Left forelimb (tissue), 1 donor: ENCODE measurements around the gene TMEM37.

ENCODE experiments used
- DNase-seq: peaks from one replicate; pipeline ENCODE4 v3.0.0-alpha.2; 2018; ENCODE audit warnings: low spot score

The TMEM37 gene

GRCh38 chr2:119419065-119419464, 12.6 kb upstream of the TMEM37 start:
- no peak for DNase-seq

DNA sequence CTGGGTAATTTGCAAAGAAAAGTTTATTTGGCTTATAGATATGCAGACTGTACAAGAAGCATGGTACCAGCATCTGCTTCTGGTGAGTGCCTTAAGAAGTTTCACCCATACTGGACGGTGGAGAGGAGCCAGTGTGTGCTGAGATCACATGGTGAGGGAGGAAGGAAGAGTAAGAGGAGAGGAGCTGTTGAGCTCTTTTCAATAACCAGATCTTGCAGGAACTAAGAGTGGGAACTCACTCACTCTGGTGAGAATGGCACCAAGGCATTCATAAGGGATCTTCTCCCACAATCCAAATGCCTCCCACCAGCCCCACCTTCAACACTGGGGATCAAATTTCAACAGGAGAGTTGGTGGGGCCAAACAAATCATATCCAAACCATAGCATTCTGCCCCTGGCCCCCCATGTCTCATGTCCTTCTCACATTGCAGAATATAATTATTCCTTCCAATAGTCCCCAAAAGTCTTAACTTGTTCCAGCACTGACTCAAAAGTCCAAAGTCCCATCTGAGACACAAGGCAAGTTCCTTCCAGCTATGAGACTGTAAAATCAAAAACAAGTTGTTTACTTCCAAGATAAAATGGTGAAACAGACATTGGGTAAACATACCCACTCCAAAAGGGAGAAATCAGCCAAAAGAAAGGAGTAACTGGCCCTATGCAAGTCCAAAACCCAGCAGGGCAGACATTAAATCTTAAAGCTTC, 11.7 kb upstream of the TMEM37 start:
- DNase-seq, result no peak

- DNase-seq, result no peak
These were observed 10.3 kb upstream of the TMEM37 start for GRCh38 chr2:119421304-119421703.

DNA sequence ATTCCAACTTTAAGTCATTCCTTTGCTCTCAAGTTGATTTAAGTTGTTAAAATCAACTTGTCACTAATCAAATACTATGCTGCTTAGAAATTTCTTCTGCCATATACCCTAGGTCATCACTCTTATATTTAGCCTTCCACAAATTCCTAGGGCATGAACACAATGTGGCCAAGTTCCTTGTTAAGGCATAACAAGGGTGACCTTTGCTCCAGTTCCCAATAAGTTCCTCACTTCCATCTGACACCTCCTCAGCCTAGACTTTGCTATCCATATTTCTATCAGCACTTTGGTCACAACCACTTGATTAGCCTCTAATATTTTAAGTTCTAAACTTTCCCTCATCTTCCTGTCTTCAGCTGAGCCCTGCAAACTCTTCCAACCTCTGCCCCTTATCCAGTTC, 9.9 kb upstream of the TMEM37 start:
- no peak for DNase-seq

DNA sequence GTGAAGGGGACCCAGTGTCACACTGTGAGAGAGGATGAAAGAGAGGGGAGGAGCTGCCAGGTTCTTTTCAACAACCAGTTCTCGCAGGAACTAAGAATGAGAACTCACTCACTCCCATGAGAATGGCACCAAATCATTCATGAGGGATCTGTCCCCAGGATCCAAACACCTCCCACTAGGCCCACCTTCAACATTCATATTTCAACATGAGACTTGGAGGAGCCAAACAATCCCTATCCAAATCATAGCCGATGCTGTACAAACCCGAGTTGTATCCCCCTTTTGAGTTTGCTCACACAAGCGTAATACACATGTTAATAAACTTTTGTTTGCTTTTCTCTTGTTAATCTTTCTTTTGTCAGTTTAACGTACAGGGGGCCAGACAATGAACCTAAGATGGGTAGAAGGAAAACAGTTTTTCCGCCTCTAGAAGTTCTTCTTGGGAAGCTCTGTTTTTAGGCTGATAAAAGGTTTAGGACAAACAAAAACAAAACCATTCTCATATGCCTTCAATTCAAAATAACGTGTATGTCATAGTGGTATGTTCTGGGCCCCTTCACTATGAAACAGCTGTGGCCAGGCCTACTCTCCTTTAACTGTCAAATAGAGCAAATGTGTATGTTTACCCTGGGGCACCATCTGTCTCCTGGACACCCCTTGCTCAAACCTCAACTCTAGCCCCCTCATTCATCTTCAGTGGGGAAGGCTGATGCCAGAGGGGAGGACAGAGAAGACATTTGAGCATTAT, 9.1 kb upstream of the TMEM37 start:
- DNase-seq, result no peak

DNA sequence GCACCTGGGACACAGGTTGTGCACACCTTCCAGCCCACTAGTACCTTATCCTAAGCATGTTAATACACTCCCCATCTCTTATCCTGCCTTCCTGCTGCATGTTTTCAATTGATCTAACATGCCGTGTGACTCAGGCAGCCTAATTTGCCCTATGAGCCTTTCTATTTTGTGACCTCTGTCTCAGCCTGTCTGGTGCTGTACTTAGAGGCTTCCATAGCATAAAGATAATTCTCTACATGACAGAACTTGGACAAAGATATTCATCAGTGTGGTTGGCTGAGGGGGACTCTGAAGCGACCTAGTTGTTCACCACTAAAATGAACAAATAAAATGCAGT, 8.6 kb upstream of the TMEM37 start:
- no peak for DNase-seq

GRCh38 chr2:119423811-119424210, 7.8 kb upstream of the TMEM37 start:
- no peak for DNase-seq

DNA sequence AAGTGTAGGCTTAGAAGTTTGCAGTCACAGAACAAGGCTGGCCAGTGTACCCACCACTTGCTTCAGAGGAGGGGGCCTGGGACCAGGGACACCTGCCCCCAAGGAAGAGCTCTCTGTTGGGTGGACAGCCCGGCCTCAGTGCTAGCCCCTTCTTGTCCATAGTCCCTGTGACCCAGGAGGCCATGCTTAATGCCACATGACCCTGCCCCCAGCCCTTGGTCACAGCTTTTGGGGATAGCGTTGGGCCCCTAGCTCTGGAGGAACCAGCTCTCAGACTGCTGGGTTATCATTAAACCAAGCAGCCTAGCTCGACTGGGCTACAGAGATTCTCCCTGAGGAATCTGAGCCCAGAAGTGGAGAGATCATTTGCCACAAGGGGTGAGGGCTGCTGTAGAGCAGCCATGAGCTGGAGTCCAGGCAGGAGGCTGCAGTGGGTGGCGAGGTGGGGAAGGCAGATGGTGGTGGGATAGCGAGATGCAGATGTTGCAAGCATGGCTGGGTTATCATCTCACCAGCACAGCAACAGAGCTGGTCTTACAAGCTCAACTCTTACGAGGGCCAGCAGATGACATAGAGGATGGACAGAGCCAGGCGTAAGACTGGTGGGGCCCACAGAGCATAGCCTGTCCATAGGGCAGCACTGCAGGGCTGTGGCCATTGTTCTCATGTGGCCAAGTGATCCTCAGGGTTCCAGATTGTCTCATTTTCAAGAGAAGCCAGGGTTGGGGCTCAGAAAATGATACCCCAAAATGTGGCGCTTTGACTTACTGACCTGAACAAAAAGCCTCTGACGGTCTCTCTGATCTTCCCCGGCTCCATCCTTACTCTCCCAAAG, 7.2 kb upstream of the TMEM37 start:
- DNase-seq, result no peak

GRCh38 chr2:119425119-119425405, 6.6 kb upstream of the TMEM37 start:
- DNase-seq, result no peak

DNA sequence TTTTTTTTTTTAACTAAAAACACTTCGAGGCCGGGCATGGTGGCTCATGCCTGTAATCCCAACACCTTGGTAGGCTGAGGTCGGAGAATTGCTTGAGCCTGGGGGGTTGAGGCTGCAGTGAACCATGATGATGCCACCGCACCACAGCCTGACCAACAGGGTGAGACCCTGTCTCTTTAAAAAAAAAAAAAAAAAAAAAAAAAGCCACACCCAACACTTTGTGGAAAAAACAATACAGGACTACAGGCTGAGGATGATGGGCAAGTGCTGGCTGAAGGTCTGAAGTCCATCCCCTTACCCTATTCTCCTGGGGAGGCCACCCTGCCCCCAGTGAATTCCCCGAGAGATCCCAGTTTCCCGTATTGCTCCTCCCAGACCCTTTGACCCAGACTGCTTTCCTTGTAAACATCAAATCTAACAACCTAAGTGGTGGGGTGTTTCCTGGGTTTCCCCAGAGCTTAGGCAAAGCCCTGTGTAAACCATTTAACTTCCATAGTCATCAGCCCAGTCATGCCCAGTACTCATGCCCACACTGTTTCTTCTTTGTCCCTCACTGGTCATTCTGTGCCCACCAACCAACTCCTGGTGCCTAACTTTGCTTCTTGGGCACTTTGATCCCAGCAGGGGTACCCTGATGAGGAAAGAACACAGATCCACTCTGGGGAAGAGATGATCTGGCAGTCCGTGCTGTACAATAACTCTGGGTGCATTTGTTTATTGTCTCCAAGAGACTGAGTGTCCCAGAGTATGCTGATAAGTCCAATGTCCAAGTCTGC, 5.8 kb upstream of the TMEM37 start:
- DNase-seq, result no peak

DNA sequence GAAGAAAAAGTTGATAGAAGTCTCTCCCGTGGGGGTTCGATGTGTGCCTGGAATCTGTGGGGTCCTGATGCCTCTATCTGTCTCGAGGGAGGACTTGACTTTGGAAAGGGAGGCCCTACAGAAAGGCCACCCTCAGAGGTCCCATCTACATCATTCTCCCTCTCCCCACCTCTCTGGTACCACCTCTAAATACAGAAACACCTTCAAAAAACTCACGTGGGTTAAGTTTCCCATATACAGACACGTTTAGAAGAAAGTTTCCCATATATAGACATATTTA, 5.3 kb upstream of the TMEM37 start:
- DNase-seq, result no peak

DNA sequence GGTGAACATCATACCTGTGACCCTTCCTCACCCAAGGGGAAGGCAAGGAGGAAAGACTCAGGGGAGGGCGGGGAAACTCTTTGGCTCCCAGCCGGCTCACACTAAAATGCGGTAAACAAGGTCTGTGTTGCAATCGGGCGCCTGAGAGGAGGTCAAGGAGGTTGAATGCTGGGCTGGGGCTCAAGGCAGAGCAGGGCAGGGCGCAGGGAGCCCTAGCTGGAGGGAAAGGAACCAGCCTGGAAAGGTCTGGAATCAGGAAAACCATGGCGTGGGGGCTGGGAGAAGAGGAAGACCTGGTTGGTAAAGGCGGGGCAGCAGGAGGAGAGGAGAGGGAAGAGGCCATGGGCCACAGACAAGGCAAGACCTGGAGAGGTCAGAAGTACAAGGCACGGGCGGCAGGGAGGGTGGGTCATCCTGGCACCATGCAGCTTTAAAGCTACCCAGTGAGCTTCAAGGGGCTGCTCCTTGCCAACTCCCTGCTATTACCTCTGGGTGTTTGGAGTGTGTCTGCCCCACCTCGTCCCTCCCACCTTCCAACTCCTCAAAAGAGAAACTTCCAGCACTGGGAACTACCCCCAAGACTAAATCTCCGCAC, 4.8 kb upstream of the TMEM37 start:
- no peak for DNase-seq

GRCh38 chr2:119427756-119428155, 3.9 kb upstream of the TMEM37 start:
- DNase-seq, result no peak

- no peak for DNase-seq
These were observed 3.0 kb upstream of the TMEM37 start for GRCh38 chr2:119428488-119429224.

DNA sequence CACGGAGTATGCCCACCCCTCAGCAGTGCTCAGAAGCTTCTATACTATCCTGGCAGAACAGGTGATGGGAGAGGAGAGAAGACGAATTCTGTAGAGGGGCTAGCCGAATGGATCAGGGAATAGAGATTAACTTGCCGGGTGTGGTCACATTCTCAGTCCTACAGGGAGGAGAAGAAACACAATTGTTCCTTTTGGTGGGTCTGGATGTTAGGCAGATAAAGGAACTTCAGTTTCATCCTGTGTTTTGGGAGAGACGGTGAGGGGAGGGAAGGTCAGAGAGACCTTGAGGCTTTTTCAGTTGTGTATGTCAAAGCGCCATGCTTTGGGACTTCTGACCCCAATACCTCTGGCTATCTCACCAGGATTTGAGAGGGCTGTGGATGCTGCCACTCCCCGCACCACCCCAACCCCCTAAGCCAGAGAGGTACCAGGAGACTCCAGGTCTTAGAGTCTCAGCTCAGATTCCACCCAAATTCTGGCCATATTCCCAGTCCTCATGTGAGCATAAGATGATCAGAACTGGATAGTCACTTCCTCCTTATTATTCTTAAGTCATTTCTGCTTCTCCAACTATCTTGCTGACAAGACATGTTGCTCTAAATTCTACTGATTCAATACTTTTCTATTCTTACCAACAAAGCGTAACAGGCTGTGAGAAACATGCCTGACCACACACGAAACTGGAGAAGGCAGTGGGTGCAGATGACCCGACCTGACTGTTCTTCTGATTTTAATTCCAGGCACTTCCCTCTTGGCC, 2.3 kb upstream of the TMEM37 start:
- no peak for DNase-seq

GRCh38 chr2:119430023-119430498, 1.6 kb upstream of the TMEM37 start:
- no peak for DNase-seq

DNA sequence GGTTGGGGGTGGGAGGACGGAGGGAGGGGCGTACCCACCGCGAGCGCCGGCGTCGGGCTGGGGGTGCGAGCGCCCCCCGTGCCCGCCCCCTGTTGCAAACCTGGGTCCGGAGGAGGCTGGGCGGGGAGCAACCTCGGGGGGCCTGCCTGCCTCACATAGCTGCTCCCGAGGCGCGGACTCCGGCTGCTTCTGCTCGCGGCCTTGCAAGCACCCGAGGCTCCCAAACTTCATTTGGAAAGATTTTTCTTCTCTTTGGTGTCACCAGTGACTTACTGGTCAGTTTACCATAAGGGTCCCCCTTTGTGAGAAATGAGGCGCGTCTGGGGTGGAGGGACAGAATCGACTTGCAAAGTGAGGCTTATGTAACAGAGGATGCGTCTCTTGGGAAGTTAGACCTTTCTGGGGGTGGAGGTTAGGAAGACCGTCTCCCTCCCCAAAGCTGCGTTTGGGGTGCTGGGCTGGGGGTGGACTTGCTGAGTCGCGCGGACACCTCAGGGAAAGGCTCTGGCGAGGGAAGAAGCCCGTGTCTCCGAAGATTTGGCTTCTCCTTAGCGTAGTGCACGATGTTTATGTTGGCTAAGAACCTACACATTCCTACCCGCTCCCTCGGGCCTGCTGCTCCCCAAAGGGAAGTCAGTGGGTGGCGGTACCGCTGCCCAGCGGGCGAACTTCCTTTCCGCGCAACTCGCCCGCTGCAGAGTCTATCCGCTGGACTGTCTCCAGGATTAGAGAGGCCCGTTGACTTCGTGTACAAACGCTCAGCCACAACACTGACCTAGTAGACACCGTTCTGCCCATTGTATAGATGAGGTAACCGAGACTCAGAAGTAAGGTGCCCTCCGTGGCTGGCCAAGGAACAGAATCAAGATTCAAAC, 559 bp downstream of the TMEM37 start:
- DNase-seq, result no peak

DNA sequence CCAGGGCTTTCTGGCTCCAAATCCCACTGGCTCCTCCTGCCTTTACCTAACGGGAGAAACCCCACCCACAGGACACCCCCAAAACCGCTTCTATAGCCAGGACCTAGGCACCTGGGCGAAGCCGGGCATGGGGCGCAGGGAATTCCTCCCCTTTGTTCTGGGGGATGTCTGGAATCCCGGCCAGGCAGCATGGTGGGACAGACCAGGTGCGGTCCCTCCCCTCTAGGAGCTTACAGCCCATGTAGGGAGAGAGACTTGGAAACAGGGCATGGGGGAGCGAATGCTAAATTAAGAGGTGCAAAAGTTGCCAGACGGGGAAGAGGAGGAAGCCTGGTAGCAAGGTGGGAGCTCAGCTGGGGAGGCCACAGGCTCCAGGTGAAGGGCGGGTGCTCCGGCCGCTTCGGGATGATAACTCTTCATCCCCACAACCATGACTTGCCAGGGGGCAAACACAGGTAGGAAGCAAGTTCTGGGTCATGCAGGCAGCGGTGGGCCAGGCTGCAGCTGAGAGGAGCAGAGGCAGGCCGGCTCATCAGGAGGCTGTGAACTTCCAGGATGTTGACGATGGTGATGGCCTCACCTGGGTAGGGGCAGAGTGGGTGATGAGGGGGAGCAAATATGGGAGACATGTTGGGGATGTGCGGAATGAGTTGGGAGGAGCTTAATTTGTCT, 1.3 kb downstream of the TMEM37 start:
- DNase-seq, result no peak
